Neural cell (in vitro differentiated cells): ENCODE measurements around the gene SUPT3H.

Source experiments
- EP300 ChIP-seq: fragments of 450-650 bp; conservative IDR thresholded peaks from 2 replicates; pipeline ENCODE4 v1.6.1; 2014; ENCODE audit warnings: antibody characterized with exemption, mild to moderate bottlenecking, moderate library complexity; ENCODE audit not compliant: poor library complexity, severe bottlenecking
- EZH2 ChIP-seq: fragments of 200-600, 300-800 bp; shearing (Covaris generic), sonication (generic); IDR thresholded peaks from 2 replicates; pipeline ENCODE4 v1.6.1; 2014; ENCODE audit warnings: antibody characterized with exemption, low read length, borderline replicate concordance, mild to moderate bottlenecking; ENCODE audit not compliant: insufficient read depth, poor library complexity, severe bottlenecking
- POLR2AphosphoS5 ChIP-seq: IDR thresholded peaks from 2 replicates; pipeline ENCODE4 v1.6.1; 2012
- SMC3 ChIP-seq: fragments of 450-650 bp; conservative IDR thresholded peaks from 2 replicates; pipeline ENCODE4 v1.6.1; 2014; ENCODE audit warnings: antibody characterized with exemption, mild to moderate bottlenecking, moderate library complexity; ENCODE audit not compliant: poor library complexity
- TF ChIP-seq, protein P1 (sequence below): fragments of 450-650 bp; IDR thresholded peaks from 2 replicates; pipeline ENCODE4 v1.5.1; 2014; ENCODE audit warnings: antibody characterized with exemption, mild to moderate bottlenecking, moderate library complexity; ENCODE audit not compliant: poor library complexity, severe bottlenecking
- TF ChIP-seq, protein P2 (sequence below): IDR thresholded peaks from 2 replicates; pipeline ENCODE4 v1.6.1; 2012; ENCODE audit warnings: borderline replicate concordance

DNA sequence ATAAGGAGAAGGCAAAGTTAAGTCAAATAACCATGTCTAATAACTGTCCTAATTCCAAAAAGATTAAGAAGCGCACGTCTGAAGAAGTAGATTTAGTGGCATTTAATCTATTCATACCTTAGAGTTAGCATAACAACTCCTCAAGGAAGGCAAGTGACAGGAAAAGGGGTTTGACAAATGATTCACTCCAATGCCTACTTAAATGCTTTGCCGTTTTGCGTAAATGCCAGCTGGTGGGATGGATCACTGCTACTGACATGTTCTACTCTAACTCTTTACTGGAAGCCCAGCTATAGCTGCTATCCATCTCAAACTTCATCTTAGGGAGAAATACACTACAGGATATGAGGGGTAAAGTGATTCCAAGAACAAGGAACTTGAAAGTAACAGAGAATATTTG, 396.9 kb downstream of the SUPT3H start:
- TF ChIP-seq, protein P1, sequence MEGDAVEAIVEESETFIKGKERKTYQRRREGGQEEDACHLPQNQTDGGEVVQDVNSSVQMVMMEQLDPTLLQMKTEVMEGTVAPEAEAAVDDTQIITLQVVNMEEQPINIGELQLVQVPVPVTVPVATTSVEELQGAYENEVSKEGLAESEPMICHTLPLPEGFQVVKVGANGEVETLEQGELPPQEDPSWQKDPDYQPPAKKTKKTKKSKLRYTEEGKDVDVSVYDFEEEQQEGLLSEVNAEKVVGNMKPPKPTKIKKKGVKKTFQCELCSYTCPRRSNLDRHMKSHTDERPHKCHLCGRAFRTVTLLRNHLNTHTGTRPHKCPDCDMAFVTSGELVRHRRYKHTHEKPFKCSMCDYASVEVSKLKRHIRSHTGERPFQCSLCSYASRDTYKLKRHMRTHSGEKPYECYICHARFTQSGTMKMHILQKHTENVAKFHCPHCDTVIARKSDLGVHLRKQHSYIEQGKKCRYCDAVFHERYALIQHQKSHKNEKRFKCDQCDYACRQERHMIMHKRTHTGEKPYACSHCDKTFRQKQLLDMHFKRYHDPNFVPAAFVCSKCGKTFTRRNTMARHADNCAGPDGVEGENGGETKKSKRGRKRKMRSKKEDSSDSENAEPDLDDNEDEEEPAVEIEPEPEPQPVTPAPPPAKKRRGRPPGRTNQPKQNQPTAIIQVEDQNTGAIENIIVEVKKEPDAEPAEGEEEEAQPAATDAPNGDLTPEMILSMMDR, result no peak
- TF ChIP-seq EZH2 (no peak), EP300 (no peak), POLR2AphosphoS5 (no peak), SMC3 (no peak)
- TF ChIP-seq, protein P2, sequence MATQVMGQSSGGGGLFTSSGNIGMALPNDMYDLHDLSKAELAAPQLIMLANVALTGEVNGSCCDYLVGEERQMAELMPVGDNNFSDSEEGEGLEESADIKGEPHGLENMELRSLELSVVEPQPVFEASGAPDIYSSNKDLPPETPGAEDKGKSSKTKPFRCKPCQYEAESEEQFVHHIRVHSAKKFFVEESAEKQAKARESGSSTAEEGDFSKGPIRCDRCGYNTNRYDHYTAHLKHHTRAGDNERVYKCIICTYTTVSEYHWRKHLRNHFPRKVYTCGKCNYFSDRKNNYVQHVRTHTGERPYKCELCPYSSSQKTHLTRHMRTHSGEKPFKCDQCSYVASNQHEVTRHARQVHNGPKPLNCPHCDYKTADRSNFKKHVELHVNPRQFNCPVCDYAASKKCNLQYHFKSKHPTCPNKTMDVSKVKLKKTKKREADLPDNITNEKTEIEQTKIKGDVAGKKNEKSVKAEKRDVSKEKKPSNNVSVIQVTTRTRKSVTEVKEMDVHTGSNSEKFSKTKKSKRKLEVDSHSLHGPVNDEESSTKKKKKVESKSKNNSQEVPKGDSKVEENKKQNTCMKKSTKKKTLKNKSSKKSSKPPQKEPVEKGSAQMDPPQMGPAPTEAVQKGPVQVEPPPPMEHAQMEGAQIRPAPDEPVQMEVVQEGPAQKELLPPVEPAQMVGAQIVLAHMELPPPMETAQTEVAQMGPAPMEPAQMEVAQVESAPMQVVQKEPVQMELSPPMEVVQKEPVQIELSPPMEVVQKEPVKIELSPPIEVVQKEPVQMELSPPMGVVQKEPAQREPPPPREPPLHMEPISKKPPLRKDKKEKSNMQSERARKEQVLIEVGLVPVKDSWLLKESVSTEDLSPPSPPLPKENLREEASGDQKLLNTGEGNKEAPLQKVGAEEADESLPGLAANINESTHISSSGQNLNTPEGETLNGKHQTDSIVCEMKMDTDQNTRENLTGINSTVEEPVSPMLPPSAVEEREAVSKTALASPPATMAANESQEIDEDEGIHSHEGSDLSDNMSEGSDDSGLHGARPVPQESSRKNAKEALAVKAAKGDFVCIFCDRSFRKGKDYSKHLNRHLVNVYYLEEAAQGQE, result no peak
